IPS DF 6.9 (cell line): ENCODE results near the gene EIF3J.
A peak's percentile ranks its signal among the peaks of the same experiment; 100 is the strongest.

Experiments used
- DNase-seq: peaks from one replicate; pipeline ENCODE4 v3.0.0-alpha.2; 2013; ENCODE audit warnings: low read depth, low spot score
- H3K27ac ChIP-seq: one replicate; pipeline ENCODE4 v1.5.1; 2013; ENCODE audit warnings: low read length, control low read depth
- H3K27me3 ChIP-seq: 2 replicates; pipeline ENCODE4 v1.6.1; 2013; ENCODE audit warnings: mild to moderate bottlenecking, low read length; ENCODE audit not compliant: control insufficient read depth, insufficient read depth
- H3K36me3 ChIP-seq: 2 replicates; pipeline ENCODE4 v1.6.1; 2013; ENCODE audit warnings: low read length; ENCODE audit not compliant: control insufficient read depth, insufficient read depth
- H3K4me1 ChIP-seq: 2 replicates; pipeline ENCODE4 v1.6.1; 2013; ENCODE audit warnings: low read length; ENCODE audit not compliant: control insufficient read depth, insufficient read depth
- H3K4me3 ChIP-seq: 2 replicates; pipeline ENCODE4 v1.5.1; 2013; ENCODE audit warnings: mild to moderate bottlenecking, low read length
- H3K9me3 ChIP-seq: 2 replicates; pipeline ENCODE4 v1.6.1; 2013; ENCODE audit warnings: low read length, inconsistent platforms; ENCODE audit not compliant: control insufficient read depth, insufficient read depth
- WGBS: extraction: QIAGEN DNeasy Blood & Tissue Kit; methylation state at CpG from one replicate; pipeline ENCODE4 v1.1.7; 2013; ENCODE audit warnings: mixed read lengths, missing lambda C conversion rate; ENCODE audit not compliant: insufficient read length, insufficient coverage; 5-methylcytosine and 5-hydroxymethylcytosine counted together

The EIF3J gene, protein sequence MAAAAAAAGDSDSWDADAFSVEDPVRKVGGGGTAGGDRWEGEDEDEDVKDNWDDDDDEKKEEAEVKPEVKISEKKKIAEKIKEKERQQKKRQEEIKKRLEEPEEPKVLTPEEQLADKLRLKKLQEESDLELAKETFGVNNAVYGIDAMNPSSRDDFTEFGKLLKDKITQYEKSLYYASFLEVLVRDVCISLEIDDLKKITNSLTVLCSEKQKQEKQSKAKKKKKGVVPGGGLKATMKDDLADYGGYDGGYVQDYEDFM

DNA sequence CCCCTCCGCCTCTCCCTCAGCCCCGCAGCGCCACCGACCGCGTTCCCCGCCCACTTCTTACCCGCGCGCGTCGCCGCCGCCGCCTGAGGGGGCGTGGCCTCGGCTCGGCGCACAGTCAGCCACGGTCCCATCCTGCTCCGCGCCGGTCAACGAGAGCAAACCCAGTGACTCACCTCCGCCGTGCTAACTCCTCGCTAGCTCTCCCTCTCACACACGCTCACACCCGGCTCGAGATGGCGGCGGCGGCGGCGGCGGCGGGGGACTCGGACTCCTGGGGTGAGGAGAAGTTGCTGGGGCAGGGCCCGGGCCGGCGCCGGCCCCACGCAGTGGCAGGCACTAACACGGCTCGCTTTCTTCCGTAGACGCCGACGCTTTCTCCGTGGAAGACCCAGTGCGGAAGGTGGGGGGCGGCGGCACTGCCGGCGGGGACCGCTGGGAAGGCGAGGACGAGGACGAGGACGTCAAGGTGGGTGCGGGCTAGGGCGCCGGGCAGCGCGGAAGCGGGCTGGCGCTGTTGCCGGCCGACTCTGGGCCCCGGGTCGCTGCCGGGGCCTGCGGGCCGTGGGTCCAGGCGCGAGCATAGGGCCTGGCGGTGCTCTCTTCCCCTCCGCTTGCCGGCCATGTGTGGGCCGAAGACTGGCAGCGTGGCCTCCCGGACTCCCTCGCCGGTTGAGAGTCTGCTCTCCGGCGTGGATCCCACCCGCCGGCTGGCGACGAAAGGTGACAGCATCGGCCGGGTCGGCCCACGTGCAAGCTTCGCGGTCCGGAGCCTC is at the start of gene EIF3J:
TSS of gene EIF3J (plus strand) at position 186 of the 773 bp plus-strand sequence. CDS start at position 234, 48 bp downstream.
- no CpG with 5 or more reads among the region's 97 CpGs for WGBS
- H3K9me3 ChIP-seq = no peaks in the 10 kb centered on the region
- H3K27me3 ChIP-seq = no peaks in the 10 kb centered on the region
- DNase-seq = peak; percentile 68
- no peaks in the 10 kb centered on the region for H3K36me3 ChIP-seq
- no peaks in the 10 kb centered on the region for H3K4me1 ChIP-seq
- H3K27ac ChIP-seq = peak within 1 kb of the TSS; percentile 18
- H3K4me3 ChIP-seq = peak within 1 kb of the TSS; percentile 78

DNA sequence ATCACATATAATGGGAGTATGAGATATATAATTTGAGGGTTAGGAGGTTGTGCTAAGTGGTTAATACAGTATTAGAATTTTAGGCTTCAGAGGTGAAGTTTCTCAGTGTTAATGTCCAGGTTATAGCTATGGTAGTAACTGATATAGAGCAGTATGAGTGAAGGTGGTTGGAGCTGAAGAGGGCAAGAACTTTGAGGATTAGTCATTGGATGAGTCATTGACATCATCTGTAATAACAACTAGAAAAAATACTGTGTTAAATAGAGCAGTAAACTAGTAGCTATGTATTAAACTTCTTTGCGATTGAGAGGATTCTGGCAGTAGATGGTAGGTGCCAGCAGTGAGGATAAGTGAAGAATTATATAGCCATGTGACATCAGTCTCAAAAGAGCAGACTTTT is 47.5 kb upstream of the EIF3J start:
- WGBS = no CpG with 5 or more reads among the region's 1 CpG
- H3K4me3 ChIP-seq = no peak overlapping the region
- no peaks in the 10 kb centered on the region for H3K4me1 ChIP-seq
- H3K9me3 ChIP-seq = no peaks in the 10 kb centered on the region; the same call in 1 of the 2 replicates
- no peak for DNase-seq
- H3K27ac ChIP-seq = no peak overlapping the region
- peaks cover 6% of the 10 kb centered on the region for H3K36me3 ChIP-seq
- H3K27me3 ChIP-seq = no peaks in the 10 kb centered on the region

DNA sequence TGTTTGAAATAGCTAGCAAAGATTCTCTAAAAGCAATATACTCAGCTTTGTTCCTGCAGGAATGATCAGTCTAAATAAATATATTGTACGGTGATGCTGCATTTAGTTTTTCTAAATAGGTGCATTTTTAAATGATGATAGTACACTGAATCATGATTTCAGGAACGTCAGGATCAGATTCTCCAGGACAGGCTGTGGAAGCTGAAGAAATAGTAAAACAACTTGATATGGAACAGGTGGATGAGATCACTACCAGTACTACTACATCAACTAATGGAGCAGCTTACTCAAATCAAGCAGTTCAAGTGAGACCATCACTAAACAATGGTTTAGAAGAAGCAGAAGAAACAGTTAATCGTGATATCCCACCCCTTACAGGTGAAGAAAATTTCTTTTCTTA is 46.3 kb upstream of the EIF3J start:
- Histone ChIP-seq H3K4me1 (no peaks in the 10 kb centered on the region), H3K36me3 (peaks cover 7% of the 10 kb centered on the region), H3K27me3 (no peaks in the 10 kb centered on the region), H3K27ac (no peak overlapping the region), H3K4me3 (no peak overlapping the region), H3K9me3 (no peaks in the 10 kb centered on the region)
- no CpG with 5 or more reads among the region's 3 CpGs for WGBS
- no peak for DNase-seq

DNA sequence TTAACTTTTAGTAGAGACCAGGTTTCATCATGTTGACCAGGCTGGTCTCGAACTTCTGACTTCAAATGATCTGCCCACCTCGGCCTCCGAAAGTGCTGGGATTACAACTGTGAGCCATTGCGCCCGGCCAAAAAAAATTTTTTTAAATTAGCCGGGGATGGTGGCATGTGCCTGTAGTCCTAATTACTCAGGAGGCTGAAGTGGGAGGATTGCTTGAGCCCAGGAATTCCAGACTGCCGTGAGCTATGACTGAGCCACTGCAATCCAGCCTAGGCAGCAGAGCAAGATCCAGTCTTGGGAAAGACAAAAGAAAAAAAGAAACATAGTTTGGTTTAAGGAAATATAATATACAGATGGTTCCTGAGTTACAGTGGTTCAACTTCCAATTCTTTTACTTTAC is 44.9 kb upstream of the EIF3J start:
- Histone ChIP-seq H3K4me1 (no peaks in the 10 kb centered on the region), H3K36me3 (peaks cover 6% of the 10 kb centered on the region; the same call in 1 of the 2 replicates), H3K27me3 (no peaks in the 10 kb centered on the region), H3K27ac (no peak overlapping the region), H3K9me3 (no peaks in the 10 kb centered on the region), H3K4me3 (no peak overlapping the region)
- no CpG with 5 or more reads among the region's 7 CpGs for WGBS
- DNase-seq = no peak

DNA sequence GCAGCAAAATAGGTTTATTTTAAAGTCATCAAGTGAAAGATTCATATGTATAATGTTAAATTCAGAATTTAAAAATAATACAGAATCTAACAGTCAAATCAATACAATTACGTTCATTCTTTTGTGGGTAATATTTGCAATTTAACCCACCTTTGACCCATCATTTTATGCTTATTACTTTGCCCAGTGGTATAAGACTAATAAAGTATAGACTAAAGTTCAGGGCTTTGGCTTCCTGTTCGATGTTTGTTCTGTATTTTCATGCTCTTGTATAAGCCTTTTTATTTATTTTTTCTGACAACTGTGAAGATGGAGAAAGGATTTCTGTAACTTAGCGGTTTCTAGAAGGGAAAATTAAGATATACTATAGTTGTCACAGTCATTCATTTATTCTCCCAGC is 44.3 kb upstream of the EIF3J start:
- H3K36me3 ChIP-seq = peaks cover 3% of the 10 kb centered on the region; the same call in 1 of the 2 replicates
- WGBS = no CpG with 5 or more reads among the region's 3 CpGs
- DNase-seq = no peak
- no peaks in the 10 kb centered on the region for H3K27me3 ChIP-seq
- no peak overlapping the region for H3K27ac ChIP-seq
- no peaks in the 10 kb centered on the region for H3K4me1 ChIP-seq
- no peak overlapping the region for H3K4me3 ChIP-seq
- no peaks in the 10 kb centered on the region for H3K9me3 ChIP-seq

DNA sequence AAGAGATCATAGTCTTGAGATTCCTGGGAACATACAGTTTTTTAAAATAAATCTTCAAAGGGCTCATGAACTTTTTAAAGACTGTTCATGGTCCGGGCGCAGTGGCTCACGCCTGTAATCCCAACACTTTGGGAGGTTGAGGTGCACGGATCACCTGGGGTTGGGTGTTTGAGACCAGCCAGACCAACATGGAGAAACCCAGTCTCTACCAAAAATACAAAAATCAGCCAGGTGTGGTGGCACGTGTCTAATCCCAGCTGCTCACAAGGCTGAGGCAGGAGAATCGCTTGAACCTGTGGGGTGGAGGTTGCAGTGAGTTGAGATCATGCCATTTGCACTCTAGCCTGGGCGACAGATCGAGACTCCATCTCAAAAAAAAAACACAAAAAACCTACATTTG is 41.4 kb upstream of the EIF3J start:
- Histone ChIP-seq H3K27ac (no peak overlapping the region), H3K36me3 (peaks cover 7% of the 10 kb centered on the region)
- no CpG with 5 or more reads among the region's 8 CpGs for WGBS

DNA sequence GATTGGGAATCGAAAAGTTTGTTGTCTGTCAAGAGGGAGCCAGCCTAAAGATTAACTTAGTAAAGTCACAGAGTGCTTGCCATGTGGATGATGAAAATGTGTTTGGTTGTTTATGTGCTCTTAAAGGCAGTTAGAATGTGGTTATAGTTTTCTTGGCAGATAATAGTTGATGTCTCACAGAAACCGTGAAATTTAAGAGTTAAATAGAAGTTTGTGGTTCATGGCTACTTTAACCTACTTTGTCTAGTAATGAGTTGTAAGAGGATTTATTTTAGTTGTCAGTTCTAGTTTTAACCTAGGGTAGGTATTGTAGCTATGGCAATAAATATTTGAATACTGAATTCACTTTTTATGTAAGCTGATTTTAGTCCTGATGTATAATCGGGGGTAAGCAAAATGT is 36.4 kb upstream of the EIF3J start:
- Histone ChIP-seq H3K27ac (no peak overlapping the region), H3K9me3 (no peaks in the 10 kb centered on the region), H3K4me1 (no peaks in the 10 kb centered on the region), H3K27me3 (no peaks in the 10 kb centered on the region), H3K4me3 (no peak overlapping the region), H3K36me3 (peaks cover 10% of the 10 kb centered on the region)
- no peak for DNase-seq
- 100% methylated on average over 2 of the region's 3 CpGs for WGBS

More for the DNA sequence above, 41.4 kb upstream of the EIF3J start:
- no peak for DNase-seq
- H3K4me3 ChIP-seq = no peak overlapping the region
- no peaks in the 10 kb centered on the region for H3K4me1 ChIP-seq
- no peaks in the 10 kb centered on the region for H3K27me3 ChIP-seq
- H3K9me3 ChIP-seq = no peaks in the 10 kb centered on the region

DNA sequence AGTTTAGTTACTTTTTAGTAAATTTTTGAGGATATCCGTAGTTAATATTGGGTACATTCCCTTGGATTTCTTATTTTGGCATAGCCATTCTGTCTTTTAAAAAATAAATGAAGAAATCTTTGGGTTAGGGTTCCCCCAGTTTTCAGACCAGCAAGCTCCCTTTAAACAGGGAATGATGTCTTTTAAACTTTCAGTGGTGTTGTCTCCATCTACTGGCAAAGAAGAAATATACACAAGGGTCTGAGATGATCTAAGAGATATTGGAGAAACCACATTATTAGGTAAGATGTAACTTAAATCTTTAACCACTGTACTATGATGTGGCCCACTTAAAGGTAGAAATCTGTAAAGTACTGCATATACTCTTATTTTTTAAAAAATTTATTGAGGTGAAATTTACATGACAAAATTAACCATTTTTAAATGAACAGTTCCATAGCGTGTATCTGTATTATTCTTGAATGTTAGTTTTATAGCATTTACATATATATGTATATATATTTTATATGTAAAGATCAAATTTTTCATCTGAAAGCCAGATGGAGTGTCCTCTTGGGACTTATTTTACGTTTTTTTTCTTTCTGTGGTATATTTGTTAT is 35.1 kb upstream of the EIF3J start:
- WGBS = no CpG with 5 or more reads among the region's 3 CpGs
- DNase-seq = peak; percentile 5

DNA sequence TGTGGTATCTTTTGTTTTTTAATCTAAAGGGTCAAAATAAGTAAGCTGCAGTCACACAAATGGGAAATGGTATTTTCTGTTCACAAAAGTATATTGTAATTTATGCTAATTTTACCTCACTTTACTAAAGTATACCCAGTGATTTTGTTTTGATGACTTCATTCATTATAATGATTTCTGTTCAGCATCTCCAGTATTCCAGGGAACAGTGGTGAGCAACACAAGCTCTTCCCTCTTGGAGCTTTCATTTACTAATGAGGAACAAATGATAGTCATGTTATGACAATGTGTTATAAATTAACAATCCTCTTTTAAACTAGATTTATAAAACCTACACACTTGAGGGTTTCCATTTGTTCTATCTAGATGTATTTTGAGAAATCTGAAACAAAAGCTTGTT is 20.5 kb upstream of the EIF3J start:
- Histone ChIP-seq H3K9me3 (no peaks in the 10 kb centered on the region), H3K36me3 (no peaks in the 10 kb centered on the region), H3K27me3 (no peaks in the 10 kb centered on the region), H3K27ac (no peak overlapping the region), H3K4me3 (no peak overlapping the region), H3K4me1 (no peaks in the 10 kb centered on the region)
- DNase-seq = no peak

More for the DNA sequence above, 35.1 kb upstream of the EIF3J start:
- Histone ChIP-seq H3K27me3 (no peaks in the 10 kb centered on the region), H3K4me3 (no peak overlapping the region), H3K9me3 (no peaks in the 10 kb centered on the region), H3K4me1 (no peaks in the 10 kb centered on the region), H3K27ac (no peak overlapping the region), H3K36me3 (peaks cover 9% of the 10 kb centered on the region)

DNA sequence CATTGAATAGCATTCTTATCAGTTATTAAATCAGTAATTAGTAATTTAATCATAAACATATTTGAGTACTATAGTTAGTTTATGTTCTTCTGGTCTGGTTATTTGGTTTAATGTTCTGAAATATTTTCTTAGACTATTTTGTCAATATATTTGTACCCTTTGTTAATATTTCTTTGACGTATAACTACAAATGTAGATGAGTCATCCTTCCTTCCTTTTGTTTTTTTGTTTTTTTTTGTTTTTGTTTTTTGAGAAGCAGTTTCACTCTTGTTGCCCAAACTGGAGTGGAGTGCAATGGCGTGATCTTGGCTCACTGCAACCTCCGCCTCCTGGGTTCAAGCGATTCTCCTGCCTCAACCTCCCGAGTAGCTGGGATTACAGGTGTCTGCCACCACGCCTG is 17.4 kb upstream of the EIF3J start:
- Histone ChIP-seq H3K4me3 (no peak overlapping the region), H3K27me3 (no peaks in the 10 kb centered on the region), H3K27ac (no peak overlapping the region), H3K36me3 (peaks cover 4% of the 10 kb centered on the region; the same call in 1 of the 2 replicates), H3K4me1 (no peaks in the 10 kb centered on the region), H3K9me3 (no peaks in the 10 kb centered on the region)
- no peak for DNase-seq
- WGBS = no CpG with 5 or more reads among the region's 6 CpGs
